NCI-H2227 (cell line): ENCODE measurements around the gene CPNE2.
A peak's percentile ranks its signal among the peaks of the same experiment; 100 is the strongest.
"Not testable (repeated sequence)": the region's sequence is repeated elsewhere in the genome, so short reads cannot be mapped to it uniquely, and the experiment has no call there.

ENCODE experiments used
- DNase-seq: peaks from one replicate; lab custom pipeline; 2025; ENCODE audit not compliant: unreplicated experiment; lab: John Stamatoyannopoulos, UW

The CPNE2 gene

DNA sequence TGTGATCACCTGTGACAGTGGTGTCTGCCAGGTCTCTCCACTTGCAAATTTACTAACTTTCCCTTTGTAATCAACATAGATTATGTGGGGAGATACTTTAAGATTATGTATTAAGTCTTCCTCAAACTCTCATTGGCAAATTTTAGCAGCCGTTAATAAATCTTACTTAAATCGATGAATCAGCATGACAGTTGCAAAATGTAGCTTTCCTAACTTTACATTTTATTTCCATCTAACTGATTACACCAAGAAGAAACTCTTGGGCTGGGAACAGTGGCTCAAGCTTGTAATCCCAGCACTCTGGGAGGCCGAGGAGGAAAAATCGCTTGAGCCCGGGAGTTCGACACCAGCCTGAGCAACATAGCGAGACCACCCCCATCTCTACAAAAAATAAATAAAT lies 23.3 kb upstream of the CPNE2 start:
- no peak for DNase-seq

DNA sequence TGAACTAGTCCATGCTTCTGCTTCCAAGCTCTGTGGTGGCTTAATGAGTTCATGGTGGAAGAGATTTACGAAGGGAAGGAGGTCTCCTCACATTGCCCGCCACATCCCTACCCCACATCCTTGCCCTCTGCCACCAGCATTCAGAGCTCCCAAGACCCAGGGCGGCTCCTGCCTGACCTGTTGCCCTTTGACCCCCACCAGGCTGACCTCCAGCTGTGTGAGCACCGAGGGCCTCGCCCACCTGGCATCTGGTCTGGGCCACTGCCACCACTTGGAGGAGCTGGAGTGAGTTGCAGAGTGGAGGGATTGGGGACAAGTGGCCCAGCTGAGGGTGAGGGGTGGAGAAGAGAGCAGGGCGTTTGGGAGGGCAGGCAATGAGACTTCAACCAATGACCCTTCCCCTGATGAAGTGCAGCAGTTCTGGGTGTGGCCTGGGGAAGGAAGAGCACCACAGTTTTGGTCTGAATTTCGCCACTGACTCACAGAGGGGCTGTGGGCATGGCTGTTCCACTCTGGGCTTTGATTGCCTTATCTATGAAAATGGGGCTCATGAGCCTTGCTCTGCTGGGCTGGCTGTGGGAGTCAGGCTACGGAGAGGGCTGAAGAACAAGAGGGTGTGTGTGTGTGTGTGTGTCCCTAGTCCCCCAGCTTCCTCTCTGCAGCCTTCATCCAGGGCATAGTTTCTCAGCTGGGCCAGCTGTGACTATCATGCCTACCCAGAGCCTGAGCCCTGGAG lies 22.6 kb upstream of the CPNE2 start:
- no peak for DNase-seq

DNA sequence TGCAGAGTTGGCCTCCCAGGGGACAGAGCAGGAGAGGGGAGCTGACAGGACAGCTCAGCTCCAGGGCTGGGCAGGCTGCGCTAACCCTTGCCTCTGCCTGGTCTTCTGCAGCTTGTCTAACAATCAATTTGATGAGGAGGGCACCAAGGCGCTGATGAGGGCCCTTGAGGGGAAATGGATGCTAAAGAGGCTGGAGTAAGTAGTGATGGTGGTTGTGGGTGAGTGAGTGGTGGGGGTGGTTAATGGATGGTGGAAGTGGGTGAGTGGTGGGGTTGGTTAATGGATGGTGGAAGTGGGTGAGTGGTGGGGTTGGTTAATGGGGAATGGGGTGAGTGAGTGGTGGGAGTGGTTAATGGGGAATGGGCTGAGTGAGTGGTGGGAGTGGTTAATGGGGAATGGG lies 22.0 kb upstream of the CPNE2 start:
- no peak for DNase-seq

DNA sequence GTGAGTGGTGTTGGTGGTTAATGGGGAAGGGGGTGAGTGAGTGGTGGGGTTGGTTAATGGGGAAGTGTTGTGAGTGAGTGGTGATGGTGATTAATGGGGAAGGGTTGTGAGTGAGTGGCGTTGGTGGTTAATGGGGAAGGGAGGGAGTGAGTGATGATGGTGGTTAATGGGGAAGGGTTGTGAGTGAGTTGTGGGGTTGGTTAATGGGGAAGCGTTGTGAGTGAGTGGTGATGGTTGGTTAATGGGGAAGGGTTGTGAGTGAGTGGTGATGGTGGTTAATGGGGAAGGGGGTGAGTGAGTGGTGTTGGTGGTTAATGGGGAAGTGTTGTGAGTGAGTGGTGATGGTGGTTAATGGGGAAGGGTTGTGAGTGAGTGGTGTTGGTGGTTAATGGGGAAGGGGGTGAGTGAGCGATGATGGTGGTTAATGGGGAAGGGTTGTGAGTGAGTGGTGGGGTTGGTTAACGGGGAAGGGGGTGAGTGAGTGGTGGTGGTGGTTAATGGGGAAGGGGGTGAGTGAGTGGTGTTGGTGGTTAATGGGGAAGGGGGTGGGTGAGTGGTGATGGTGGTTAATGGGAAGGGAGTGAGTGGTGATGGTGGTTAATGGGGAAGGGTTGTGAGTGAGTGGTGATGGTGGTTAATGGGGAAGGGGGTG lies 21.2 kb upstream of the CPNE2 start:
- DNase-seq = not testable (repeated sequence)

DNA sequence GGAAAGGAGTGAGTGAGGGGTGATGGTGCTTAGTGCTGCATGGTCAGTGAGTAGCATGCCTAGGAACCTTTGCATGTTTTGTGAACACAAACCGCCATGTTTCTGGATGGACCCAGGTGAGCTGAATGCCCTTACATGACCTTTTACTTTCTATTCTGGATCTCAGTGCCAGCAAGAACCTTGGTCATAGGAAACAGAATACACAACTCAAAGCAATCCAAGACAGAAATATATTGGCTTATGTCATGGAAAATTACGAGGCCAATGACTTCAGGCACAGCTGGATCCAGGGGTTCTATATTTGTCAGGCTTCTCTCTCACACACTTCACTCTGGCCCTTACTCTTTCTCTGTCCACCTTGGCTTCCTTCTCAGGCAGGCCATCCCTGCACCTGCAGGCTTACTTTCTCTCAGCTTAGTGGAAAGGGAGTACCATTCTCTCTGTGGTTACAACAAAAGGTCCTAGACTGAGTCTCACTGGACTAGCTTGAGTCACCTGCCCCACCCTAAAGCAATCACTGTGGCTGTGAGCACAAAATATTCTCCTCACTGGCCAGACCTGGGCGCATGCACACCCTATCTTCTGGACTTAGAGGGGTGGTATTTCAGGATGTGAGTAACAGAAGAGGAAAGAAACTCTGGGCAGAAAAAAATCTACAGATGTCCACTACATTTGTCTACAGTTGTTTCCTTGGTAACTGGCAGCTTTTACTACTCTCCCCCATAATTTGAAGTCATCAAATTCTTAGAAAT lies 20.4 kb upstream of the CPNE2 start:
- peak; percentile 20 for DNase-seq

DNA sequence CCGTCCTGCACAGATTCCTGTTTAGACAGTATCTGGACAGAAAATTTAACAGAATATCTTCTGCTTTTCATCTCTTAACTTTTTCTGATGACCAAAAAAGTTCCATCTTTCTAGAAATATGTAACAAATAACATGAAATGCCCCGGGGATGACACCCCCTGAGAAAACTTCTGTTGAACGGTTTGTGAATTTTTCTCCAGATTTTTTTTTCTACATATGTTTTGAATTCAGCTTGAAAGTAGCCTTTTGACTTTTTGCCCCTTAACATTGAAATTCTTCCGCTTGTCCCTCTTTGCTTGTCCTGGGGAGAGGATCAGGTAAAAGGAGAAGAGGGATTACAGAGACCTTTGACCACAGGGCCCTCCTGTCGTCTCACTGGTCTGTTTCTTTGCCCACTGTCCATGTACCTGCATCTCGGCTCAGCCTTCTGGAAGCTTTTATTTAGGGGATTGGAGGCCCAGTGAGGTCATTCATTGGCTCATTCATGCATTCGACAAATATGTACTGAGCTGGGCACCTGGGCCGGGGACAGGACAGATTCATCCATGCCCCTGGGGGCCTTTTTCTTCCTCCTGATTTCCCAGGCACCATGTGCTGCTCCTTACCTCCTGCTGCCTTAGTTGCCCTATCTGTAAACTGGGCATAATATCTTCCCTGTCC lies 19.6 kb upstream of the CPNE2 start:
- no peak for DNase-seq

DNA sequence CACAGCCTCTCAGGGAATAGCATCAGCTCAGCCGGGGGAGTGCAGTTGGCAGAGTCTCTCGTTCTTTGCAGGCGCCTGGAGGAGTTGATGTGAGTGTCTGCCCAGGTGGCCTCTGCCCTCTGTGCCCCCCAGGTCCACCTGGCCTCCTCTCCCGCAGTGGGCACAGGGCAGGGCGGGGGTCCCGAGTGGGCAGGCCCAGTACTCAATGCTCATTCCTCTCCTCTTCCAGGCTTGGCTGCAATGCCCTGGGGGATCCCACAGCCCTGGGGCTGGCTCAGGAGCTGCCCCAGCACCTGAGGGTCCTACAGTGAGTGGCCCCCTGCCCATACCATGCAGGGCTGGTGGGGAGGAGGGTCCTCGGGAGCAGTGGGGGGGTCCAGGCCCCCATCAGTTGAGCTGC lies 14.7 kb upstream of the CPNE2 start:
- DNase-seq = no peak

DNA sequence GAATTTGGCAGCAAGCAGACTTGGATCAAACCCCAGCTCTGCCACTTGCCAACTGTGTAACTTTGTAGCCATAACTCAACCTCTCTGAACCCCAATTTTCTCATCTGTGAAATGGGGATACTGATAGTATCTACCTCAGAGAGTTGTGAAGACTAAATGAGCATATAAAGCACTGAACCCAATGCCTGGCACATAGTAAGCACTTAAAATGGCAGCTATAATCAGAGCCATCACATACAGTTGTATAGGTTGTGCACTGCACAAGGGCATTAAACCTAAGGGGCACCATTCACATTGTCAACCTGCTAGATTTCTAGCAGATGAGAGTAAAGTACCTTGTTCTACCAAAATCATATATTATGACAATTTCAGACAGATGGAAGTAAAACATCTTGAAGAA lies 10.6 kb upstream of the CPNE2 start:
- DNase-seq = no peak

DNA sequence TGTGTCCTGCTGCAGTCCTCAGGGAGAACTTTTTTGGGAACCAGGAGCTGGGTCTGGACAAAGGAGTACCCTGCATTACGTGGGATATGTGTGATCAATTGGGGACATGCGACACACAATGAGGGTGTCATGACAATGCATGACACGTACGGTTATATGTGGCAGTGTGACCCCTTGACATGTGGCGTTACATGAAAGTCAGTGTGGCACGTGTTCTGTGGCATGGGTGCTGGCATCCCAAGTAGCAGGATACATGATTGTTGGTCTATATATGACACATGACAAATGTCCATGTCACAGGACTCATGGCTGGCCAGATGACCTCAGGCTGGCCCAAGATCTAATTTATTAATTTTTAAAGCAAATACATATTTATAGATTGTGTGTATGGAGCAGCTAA lies 9.7 kb upstream of the CPNE2 start:
- DNase-seq = no peak

DNA sequence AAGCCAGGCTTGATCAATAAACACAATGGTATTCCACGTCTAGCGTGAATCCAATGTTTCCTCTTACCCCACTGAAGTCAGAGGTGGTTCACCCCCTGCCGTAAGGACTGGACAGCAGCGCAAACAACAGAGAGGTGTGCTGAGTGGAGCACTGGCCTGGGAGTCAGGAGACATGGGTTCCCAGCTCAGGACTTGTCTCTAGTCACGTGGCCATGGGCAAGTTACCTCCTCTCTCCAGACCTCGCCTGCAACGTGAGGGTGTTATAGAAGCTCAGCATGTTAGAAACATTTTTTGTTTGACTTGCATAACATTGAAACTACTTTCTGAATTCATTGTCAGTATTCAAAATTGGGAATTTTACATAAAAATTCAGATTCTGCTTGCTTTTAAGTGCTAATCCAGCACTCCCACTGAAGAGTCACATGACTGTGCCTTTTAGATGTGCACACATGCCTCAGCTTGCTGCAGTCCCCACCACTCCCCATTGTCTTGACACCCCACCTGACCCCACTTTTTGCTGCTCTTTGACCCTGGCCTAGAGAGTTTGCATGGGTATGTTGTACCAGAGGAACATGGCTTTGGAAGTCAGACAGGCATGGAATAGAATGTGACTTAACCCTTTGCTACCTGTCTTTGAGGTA lies 8.8 kb upstream of the CPNE2 start:
- DNase-seq = no peak

DNA sequence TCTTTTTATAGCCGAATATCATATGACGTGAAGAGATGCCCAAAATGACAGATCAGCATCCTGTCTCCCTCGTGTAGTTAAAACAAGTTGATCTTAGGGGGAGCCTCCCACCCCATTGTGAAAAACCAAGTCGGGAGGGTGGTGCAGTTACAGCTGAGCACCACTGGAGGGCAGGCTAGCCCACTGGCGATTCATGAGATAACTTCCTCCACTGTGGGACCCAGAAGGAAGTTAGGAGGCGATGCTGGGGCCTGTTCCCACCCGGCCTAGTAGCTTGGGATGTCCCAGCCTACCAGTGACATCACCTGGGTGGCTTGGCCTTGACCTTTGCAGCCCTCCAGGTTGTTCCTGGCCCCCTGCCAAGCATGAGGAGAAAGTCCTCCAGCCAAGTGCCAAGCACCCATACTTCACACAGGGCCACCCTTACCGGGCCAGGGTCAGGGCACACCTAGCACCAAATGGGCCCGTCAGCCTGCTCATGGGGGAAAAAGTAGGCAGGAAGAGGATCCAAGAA lies 8.1 kb upstream of the CPNE2 start:
- peak; percentile 74 for DNase-seq

DNA sequence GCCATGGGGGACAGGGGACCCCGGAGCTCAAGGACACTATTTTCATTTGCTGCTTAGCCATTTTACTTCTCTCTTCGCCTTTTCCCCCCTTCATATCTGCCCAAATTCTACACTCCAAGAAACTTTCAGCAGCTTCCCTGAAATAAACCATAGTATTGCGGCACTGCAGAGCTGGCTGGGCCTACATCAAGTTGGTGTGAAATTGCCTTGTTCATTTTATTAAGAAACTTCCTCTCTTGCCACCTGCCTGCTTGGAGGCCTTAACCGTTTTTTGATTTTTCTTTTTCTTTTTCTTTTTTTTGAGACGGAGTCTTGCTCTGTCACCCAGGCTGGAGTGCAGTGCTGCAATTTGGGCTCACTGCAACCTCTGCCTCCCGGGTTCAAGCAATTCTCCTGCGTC lies 7.4 kb upstream of the CPNE2 start:
- no peak for DNase-seq

DNA sequence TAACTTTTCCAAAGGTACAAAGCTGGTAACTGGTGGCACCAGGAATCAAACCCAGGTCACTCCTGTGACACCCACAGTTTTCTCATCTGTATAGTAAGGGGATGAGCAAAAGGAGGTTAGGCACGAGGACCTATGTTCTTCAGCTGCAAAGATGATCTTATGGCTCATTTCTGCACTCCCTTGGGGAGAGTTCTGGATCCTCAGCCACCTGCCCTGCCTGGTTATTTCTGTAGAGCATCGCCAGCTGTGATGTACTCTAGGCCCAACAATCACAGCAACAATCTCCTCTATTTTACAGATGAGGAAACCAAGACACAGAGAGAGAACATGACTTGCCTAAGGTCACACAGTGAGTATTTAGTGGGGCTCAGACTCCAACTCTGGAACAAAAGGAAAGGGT lies 5.4 kb upstream of the CPNE2 start:
- no peak for DNase-seq

DNA sequence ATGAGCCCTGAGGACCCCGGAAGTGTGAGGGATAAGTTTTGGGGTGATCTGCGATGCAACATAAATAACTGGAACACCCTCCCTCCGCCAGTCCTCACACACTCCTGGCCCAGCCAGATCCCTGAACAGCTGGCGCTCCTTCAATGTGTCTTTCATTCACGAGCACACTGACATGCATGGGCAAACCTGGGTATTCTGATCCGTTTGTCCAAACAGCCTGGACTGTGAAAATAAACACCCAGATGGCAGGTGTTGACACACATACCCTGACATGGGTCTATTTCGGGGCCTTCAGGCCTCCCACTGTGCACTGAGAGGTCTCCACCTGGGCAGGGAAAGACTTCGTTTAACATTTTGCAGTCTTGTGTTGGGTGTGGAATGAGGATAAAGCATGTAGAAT lies 3.0 kb upstream of the CPNE2 start:
- no peak for DNase-seq

DNA sequence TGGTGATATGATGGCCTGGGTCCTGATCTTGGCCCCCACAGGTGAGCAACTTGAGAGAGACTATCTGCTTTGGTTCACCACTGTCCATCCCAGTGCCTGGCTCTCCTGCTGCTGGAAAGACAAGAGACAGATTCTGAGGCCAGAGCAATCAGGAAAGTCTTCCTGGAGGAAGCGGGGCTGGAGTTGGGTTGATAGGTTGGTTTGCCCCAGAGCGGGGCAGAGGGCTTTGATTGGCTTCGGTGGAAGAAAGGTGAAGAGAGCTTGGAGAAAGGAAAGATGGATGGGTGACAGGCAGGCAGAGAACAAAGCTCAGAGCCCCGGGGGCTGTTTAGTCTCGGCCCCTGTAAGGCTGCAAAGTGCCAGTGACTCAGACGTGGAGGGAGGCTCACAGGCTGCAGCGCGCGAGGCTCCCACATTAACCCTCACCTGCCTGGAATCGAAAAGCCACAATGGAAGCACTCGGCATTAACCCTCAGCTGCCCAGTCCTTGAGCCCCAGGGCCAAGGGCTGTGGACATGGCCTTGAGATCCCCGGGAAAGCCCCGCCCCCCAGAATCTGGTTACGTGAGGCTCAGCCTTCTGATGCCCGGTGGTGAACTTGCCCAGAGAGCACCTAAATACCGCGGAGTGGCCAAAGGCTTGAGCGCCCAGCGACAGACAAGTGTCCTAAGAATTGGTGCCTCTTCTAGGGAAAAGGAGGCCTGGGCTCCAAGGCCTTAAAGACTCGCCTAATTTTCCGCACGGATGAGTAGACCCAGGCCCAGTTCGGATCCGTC lies 996 bp upstream of the CPNE2 start:
- peak; percentile 47 for DNase-seq

DNA sequence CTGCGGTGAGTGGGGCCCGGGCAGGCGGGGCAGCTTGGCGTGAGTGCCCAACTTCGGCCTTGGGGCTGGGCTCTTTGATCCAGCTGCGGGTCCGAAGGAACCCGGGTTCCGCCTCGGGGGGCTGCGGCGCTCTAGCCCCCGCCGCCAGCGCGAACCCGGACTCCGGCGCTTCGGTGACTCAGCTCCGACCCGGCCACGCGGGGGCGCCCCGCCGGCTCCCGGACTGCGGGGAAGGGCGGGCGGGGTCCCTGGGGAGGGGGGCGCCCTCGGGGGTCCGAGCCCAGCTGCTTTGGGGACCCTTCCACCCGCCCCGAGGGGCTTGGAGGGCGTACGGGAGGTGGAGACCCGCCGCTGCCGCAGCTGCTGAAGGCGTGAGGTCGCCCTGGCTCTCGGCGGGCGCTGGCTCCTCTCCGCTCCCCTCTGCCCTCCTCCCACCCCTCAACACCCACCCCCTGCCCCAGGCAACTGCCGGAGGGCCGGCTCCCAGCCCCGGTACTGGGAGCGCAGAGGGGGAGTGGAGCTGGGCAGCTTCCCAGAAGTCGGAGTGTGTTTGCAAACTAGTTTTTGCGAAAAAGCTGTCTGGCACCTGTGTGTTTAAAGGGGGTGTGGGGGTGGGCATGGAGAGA lies 516 bp downstream of the CPNE2 start:
- peak; percentile 44 for DNase-seq

DNA sequence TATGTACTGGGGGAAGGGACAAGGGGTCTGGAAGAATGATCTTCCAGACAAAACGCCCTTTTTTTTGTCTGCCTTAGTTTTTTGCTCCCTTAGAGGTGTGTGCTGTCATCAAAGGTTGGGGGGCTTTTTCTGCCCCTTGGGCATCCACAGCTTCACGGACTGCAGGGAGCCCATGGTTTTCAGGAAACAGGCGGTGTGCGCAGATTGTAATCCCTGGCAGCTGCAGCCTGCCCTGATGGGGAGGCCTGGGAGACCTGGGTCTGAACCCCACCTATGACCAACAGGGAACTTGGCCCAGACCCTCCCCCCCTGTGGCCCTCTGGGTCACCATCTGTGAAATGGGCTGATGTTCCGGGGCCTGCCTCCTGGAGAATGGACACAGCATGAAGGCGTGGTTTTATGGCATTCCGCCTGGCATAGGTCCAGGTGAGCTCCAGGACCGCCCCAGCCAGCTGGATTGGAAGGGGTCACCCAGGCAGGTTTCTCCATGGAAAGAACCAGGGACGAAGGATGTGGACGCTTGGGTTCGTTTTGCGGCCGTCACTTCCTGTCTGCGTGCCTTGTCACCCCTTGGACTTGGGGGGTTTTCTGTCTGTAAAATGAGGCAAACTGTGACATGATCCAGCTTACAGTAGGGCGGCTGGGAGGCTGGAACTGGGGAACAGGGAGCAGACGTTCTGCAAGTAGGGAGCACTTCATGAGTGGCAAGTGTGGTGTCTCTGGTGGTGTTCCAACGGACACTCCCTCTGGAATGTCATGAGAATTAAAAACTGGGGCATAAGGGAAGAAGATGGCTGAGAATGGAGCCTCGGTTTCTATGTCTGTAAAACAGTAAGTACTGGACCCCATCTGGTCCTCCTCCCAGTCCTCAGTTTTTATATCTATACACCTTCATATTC lies 1.5 kb downstream of the CPNE2 start:
- no peak for DNase-seq

DNA sequence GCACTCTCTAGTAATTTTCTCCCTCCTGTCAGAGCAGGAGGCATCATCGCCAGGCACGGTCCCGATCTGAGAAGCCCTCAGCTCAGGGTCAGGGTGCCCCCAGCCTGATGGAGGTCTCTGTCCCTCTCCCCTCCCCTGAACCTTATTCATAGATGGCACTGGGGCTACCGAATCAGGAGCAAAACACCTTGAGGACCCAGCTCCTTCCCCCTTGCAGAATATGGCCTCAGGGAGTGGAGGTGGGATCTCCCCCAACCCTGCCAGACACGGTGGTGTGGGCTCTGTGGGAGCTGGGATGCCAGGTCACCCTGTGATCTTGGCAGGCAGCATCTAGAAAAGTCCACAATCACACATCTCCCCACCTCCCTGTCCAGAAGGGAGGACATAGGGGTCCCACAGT lies 2.5 kb downstream of the CPNE2 start:
- DNase-seq = no peak

DNA sequence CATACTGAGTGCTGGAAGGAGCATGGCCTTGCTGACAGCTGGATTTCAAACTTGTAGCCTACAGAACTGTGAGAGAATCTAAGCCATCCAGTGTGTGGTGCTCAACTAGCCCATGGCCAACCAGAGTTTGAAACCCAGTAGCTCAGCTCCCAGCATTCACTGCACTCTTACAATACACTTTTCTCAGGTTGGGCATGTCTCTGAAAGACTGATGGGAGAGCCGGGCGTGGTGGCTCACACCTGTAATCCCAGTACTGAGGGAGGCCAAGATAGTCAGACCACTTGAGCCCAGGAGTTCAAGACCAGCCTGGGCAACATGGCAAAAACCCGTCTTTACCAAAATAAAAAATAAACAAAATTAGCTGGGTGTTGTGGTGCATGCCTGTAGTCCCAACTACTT lies 3.8 kb downstream of the CPNE2 start:
- DNase-seq = no peak
